Astrocyte of the cerebellum (primary cell): ENCODE results near the gene PRRC2A.

Experiments used
- DNase-seq: peaks from one replicate; pipeline ENCODE4 v3.0.0-alpha.2; 2011; ENCODE audit warnings: low read depth
- H3K4me3 ChIP-seq: 2 replicates; pipeline ENCODE4 v1.5.1; 2011; ENCODE audit warnings: mild to moderate bottlenecking, low read depth, low read length, moderate library complexity
- in situ Hi-C: cut with HindIII; loops from 2 replicates; pipeline ENCODE4 v1.10.0; 2017; ENCODE audit warnings: low sequenced_read_pairs
- TF ChIP-seq, protein P1 (sequence below): IDR thresholded peaks from 2 replicates; pipeline ENCODE4 v1.5.1; 2012; ENCODE audit warnings: low read length, low read depth, moderate library complexity, mild to moderate bottlenecking; ENCODE audit errors: missing control alignments

Gene PRRC2A

DNA sequence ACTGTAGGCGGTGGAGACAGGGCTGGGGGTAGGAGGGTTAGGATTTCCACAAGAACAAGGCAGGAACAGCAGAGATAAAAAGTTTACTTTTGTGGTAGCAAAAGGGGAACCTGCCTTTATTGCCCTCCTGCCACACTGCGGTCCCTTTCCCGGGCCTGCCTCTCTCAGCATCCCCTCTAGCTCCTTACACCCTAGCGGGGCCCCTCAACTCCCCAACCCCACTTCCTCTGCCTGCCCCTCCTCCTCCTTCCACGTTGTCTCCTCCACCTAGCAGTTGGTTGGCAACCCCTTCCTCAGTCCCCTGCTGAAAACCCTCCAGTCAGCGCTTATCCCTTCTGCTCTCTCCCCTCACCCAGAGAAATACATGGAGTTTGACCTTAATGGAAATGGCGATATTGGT, 4.8 kb upstream of the PRRC2A start:
- TF ChIP-seq, protein P1, sequence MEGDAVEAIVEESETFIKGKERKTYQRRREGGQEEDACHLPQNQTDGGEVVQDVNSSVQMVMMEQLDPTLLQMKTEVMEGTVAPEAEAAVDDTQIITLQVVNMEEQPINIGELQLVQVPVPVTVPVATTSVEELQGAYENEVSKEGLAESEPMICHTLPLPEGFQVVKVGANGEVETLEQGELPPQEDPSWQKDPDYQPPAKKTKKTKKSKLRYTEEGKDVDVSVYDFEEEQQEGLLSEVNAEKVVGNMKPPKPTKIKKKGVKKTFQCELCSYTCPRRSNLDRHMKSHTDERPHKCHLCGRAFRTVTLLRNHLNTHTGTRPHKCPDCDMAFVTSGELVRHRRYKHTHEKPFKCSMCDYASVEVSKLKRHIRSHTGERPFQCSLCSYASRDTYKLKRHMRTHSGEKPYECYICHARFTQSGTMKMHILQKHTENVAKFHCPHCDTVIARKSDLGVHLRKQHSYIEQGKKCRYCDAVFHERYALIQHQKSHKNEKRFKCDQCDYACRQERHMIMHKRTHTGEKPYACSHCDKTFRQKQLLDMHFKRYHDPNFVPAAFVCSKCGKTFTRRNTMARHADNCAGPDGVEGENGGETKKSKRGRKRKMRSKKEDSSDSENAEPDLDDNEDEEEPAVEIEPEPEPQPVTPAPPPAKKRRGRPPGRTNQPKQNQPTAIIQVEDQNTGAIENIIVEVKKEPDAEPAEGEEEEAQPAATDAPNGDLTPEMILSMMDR = no peak
- no peak for DNase-seq
- no peak overlapping the region for H3K4me3 ChIP-seq
- in situ Hi-C loops = loop anchor here (5.0 kb wide), 1 partner anchor 73 kb away; the partner anchor contains the start of gene DDX39B

DNA sequence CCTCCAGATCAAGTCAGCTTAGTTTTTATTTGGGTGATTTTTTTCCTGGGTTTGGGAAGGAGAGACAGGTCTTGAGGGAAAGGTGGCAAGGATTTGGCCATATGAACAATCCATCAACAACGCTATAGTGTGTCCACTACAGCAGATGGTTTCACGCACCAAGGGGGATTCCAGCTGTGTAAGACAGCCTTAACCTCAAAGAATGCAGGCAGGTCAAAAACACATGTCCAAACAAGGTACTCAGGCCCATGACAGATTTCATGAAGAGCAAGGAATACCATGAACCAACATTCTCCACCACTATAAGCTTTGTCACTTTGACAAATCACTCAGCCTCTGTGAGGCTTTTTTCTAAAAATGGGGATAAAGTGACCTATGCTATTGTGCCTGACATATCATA, 3.5 kb upstream of the PRRC2A start:
- DNase-seq = no peak
- no peak overlapping the region for H3K4me3 ChIP-seq
- TF ChIP-seq, protein P1 = no peak
- in situ Hi-C loops = loop anchor here (5.0 kb wide), 1 partner anchor 75 kb away; the partner anchor contains the start of gene DDX39B

DNA sequence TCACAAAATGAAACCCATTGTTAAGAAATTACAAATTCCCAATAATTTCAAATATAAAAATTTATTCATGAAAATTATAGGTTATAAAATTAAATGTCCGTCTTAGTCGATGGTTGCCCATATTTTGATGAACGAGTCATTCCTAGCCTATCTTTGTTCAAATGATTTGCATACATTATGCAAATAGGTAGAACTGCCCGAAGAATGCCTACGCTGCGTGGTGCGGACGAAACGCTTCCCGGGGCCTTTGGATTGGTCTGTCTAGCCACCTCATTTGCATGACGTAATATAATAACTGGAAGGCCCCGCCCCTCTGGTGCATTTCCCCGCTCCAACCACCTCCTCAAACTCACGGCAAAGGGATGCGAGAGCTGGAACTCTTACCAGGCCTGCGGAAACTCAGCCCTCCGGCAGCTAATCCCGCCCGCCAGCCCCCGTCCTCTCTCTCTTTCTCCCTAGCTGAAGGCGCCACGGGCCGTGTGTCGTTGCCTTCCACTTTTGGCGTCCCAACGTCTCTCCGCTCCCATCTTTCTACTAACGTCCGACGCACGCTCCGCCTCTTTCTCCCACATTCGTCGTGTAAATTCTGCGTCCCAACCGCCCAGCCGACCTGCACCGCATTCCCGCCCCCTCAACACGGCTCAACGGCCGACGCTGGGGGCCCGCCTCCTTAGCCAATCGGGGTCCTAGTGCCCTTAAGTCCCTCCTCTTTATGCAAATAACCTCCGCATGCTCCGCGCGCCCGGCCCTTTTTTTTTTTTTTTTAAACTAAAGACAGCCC, 520 bp upstream of the PRRC2A start:
- peak; percentile 97 for DNase-seq
- TF ChIP-seq, protein P1 = no peak
- peak overlapping the region; percentile 96 for H3K4me3 ChIP-seq
- in situ Hi-C loops = loop anchor here (5.0 kb wide), 1 partner anchor 78 kb away; the partner anchor contains the start of gene DDX39B

DNA sequence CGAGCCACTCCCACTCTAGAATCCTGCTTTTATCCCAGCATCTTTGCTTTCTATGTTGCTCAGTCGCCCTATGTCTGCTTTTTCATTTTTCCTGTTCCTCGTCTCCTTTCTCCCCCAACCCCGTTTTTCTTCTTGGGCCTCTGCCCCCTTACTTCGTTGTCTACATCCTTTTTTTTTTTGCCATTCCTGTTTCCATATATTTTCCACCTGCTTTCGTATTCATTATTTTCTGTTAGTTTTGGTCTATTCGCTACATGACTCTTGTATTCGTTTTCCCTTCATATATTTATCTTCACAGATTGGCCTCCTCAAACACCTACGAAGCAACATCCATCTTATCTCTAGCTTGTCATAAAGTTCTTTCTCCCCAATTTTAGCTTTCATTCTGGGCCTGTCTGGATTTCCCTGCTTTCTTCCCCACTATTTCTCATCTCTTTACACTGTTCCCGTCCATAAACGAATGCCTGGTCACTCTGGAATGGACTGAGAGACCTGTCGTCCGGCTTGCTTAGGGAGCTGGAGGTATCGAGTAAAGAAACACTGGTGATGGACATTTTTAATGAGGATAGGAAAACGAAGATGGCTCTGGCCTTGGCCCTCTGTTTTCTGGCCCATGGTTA, 915 bp downstream of the PRRC2A start:
- no peak for DNase-seq
- peak overlapping the region; percentile 96 for H3K4me3 ChIP-seq
- TF ChIP-seq, protein P1 = no peak
- in situ Hi-C loops = no loop called here

DNA sequence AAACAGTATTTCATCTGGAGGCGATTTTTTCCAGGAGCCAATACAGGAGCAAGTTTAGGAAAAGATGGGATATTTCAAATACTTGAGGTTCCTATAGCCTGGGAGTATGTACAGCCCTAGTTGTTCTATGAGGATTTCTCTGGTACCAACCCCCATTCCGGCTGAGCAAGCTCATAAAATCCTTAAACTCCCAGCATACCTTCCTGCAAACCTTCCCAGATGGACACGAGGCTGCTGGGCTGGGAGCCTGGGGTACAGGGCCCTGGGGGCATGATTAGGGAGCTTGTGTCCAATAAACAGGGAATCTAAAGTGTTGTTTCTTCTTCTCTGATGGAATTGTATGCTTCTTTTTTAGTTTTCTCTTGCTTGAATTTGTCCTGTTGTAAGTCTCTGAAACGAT, 1.5 kb downstream of the PRRC2A start:
- no peak for DNase-seq
- TF ChIP-seq, protein P1 = no peak
- H3K4me3 ChIP-seq = peak overlapping the region; percentile 96
- in situ Hi-C loops = no loop called here

DNA sequence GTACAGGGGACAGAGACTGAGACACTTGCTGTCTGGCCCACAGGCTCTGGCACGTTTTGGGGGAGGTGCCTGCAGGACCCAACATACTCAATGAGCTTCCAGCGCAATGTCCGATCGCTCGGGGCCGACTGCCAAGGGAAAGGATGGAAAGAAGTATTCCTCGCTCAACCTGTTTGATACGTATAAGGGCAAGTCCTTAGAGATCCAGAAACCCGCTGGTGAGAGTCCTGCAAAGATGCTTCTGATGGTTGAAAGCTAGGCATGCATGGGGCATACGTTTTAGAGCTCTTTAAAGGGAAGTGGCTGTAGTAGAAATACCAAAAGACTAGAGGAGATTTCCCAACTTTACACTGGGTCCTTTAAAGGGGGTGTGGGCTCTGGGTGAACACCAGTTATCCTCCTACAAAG, 2.2 kb downstream of the PRRC2A start:
- H3K4me3 ChIP-seq = peak overlapping the region; percentile 96
- DNase-seq = no peak
- in situ Hi-C loops = no loop called here
- TF ChIP-seq, protein P1 = no peak
